Measurements from ENCODE around the gene GRK2. TPM values are rescaled to one million over a fixed set of nuclear protein-coding genes. Genes with fewer than 3 reads are reported as not detected.

The GRK2 gene
- total and polyA plus RNA-seq, 9 of the 15 experiments (the other 6 are each of a cell fraction or from before 2014, with no cell fraction given), result 0.24 to 95.8 (median 56.5) TPM

DNA sequence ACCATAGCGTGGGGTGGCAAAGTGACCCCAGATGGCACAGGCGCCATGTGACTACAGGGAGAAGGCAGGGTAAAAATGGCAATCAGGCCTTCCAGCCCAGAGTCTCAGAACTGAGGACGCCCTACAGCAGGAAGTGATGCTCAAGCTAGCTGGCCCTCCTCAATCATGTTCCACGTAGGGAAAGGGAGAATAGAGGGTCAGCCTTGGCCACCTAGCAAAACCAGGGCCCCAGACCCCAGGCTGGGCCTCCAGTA lies 21.9 kb downstream of the GRK2 start (continued):
- TF ChIP-seq, protein P1, sequence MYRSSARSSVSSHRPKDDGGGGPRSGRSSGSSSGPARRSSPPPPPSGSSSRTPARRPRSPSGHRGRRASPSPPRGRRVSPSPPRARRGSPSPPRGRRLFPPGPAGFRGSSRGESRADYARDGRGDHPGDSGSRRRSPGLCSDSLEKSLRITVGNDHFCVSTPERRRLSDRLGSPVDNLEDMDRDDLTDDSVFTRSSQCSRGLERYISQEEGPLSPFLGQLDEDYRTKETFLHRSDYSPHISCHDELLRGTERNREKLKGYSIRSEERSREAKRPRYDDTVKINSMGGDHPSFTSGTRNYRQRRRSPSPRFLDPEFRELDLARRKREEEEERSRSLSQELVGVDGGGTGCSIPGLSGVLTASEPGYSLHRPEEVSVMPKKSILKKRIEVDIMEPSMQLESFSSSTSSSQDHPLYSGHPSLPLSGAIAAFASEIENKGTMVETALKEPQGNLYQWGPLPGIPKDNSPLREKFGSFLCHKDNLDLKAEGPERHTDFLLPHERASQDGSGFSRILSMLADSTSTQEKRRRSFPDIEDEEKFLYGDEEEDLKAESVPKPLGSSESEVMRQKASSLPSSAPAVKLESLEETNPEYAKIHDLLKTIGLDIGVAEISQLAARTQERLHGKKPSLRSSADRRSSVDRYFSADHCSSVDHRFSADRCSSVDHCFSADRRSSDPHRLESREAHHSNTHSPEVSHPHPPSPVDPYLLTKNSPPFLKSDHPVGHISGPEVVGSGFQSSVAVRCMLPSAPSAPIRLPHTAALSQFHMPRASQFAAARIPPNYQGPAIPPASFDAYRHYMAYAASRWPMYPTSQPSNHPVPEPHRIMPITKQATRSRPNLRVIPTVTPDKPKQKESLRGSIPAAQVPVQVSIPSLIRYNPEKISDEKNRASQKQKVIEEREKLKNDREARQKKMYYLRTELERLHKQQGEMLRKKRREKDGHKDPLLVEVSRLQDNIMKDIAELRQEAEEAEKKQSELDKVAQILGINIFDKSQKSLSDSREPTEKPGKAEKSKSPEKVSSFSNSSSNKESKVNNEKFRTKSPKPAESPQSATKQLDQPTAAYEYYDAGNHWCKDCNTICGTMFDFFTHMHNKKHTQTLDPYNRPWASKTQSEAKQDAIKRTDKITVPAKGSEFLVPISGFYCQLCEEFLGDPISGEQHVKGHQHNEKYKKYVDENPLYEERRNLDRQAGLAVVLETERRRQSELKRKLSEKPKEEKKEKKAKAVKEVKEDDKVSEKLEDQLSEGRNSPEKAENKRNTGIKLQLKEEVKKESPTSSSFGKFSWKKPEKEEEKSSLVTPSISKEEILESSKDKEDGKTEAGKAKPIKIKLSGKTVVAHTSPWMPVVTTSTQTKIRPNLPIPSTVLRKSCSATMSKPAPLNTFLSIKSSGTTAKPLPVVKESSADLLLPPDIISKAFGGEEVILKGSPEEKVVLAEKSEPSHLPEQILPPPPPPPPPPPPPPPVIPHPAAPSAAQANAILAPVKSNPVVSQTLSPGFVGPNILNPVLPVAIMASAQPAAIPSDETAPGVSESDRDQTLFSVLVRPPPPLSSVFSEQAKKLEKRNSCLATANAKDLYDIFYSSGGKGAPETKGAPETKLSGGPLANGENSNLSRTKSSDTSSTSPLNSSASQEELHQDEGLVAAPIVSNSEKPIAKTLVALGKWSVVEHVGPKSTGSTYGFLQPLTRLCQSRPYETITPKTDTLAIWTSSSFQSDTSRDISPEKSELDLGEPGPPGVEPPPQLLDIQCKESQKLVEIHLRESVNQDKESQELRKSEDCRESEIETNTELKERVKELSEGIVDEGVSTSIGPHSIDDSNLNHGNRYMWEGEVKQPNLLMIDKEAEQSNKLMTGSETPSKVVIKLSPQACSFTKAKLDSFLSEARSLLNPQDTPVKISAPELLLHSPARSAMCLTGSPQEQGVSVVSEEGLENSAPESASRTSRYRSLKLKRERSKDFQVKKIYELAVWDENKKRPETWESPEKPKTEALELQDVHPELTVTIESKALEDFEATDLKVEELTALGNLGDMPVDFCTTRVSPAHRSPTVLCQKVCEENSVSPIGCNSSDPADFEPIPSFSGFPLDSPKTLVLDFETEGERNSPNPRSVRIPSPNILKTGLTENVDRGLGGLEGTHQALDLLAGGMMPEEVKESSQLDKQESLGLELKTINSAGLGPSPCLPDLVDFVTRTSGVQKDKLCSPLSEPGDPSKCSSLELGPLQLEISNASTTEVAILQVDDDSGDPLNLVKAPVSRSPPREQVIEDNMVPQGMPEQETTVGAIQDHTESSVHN (IDR thresholded peaks at IDR 0.05; ENCODE audit: borderline replicate concordance in 1 of 2, low read depth in 1 of 2), result no peak
- no peak for TF ChIP-seq ZNF561 (CRISPR knock-in tag; conservative IDR thresholded peaks at IDR 0.05)
- TF ChIP-seq HOXB6 (CRISPR knock-in tag; IDR thresholded peaks at IDR 0.05; ENCODE audit: borderline replicate concordance), result peak; percentile 22; the same call in 1 of the 2 replicates
- peak; percentile 25; the same call in 1 of the 2 replicates for TF ChIP-seq ZSCAN32 (CRISPR knock-in tag; IDR thresholded peaks at IDR 0.05)
- TF ChIP-seq SREBF2 (CRISPR knock-in tag; IDR thresholded peaks at IDR 0.05), result no peak
- no peak for TF ChIP-seq NR2C1 (IDR thresholded peaks at IDR 0.05)
- peak; percentile 60 for TF ChIP-seq NR2C1 (tag; IDR thresholded peaks at IDR 0.05)
- TF ChIP-seq KLF6 (CRISPR knock-in tag; IDR thresholded peaks at IDR 0.05; ENCODE audit: borderline replicate concordance), result peak; percentile 57; the same call in 1 of the 2 replicates
- TF ChIP-seq NR2C2 (CRISPR knock-in tag; IDR thresholded peaks at IDR 0.05), result no peak
- TF ChIP-seq NR2C2 (tag; IDR thresholded peaks at IDR 0.05), result peak; percentile 71; the same call in 1 of the 2 replicates
- 0 out of 2 replicates have a peak, but pooled peaks have one; percentile 25 for TF ChIP-seq TCF3 (CRISPR knock-in tag; IDR thresholded peaks at IDR 0.05)
- TF ChIP-seq, protein P2, sequence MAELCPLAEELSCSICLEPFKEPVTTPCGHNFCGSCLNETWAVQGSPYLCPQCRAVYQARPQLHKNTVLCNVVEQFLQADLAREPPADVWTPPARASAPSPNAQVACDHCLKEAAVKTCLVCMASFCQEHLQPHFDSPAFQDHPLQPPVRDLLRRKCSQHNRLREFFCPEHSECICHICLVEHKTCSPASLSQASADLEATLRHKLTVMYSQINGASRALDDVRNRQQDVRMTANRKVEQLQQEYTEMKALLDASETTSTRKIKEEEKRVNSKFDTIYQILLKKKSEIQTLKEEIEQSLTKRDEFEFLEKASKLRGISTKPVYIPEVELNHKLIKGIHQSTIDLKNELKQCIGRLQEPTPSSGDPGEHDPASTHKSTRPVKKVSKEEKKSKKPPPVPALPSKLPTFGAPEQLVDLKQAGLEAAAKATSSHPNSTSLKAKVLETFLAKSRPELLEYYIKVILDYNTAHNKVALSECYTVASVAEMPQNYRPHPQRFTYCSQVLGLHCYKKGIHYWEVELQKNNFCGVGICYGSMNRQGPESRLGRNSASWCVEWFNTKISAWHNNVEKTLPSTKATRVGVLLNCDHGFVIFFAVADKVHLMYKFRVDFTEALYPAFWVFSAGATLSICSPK (IDR thresholded peaks at IDR 0.05; ENCODE audit: borderline replicate concordance), result no peak
- no peak for TF ChIP-seq LCOR (CRISPR knock-in tag; IDR thresholded peaks at IDR 0.05)
- no peak for TF ChIP-seq MTA3 (IDR thresholded peaks at IDR 0.05; ENCODE audit: borderline replicate concordance)
- 0 out of 2 replicates have a peak, but pooled peaks have one; percentile 50 for TF ChIP-seq FOXP1 (CRISPR knock-in tag; IDR thresholded peaks at IDR 0.05)
- TF ChIP-seq NFRKB (IDR thresholded peaks at IDR 0.05; ENCODE audit: low read depth), result peak; percentile 80
- TF ChIP-seq, protein P3, sequence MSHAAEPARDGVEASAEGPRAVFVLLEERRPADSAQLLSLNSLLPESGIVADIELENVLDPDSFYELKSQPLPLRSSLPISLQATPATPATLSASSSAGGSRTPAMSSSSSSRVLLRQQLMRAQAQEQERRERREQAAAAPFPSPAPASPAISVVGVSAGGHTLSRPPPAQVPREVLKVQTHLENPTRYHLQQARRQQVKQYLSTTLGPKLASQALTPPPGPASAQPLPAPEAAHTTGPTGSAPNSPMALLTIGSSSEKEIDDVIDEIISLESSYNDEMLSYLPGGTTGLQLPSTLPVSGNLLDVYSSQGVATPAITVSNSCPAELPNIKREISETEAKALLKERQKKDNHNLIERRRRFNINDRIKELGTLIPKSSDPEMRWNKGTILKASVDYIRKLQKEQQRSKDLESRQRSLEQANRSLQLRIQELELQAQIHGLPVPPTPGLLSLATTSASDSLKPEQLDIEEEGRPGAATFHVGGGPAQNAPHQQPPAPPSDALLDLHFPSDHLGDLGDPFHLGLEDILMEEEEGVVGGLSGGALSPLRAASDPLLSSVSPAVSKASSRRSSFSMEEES (CRISPR knock-in tag; IDR thresholded peaks at IDR 0.05), result no peak
- TF ChIP-seq NR4A1 (CRISPR knock-in tag; IDR thresholded peaks at IDR 0.05), result peak; percentile 84; the same call in 1 of the 2 replicates
- peak; percentile 41; the same call in 1 of the 2 replicates for TF ChIP-seq NR4A1 (tag; IDR thresholded peaks at IDR 0.05)

Data from K562 (cell line).